Kidney (tissue), 14 donors: ENCODE results near the gene RFC3. TPM values are rescaled to one million over a fixed set of nuclear protein-coding genes. Genes with fewer than 3 reads are reported as not detected.
A peak's percentile ranks its signal among the peaks of the same experiment; 100 is the strongest.

Experiments used
- DNase-seq, 5 donors: peaks; one replicate each; pipeline ENCODE4 v3.0.0-alpha.2; 2013 to 2020
- FAIRE-seq: peaks from 2 replicates; lab custom pipeline; 2012; peaks lifted over from hg19 to GRCh38; lab: Jason Lieb, UNC
- H3K27ac ChIP-seq, 2 donors: one replicate each; pipeline ENCODE4 v1.7.0; 2013; ENCODE audit warnings: low read depth in 2 of 2, low read length in 2 of 2, inconsistent platforms in 1 of 2
- H3K27me3 ChIP-seq: one replicate; pipeline ENCODE4 v1.7.1; 2013; ENCODE audit warnings: low read length, inconsistent platforms; ENCODE audit not compliant: control insufficient read depth, insufficient read depth
- H3K36me3 ChIP-seq, 3 donors: one replicate each; pipeline versions ENCODE4 v1.7.0 to v1.7.1; 2013; ENCODE audit warnings: low read length in 3 of 3, control low read depth in 1 of 3, inconsistent platforms in 1 of 3; ENCODE audit not compliant: insufficient read depth in 3 of 3, control insufficient read depth in 2 of 3
- H3K4me1 ChIP-seq, 3 donors: one replicate each; pipeline versions ENCODE4 v1.7.0 to v1.7.1; 2013; ENCODE audit warnings: low read length in 3 of 3, inconsistent platforms in 1 of 3, low read depth in 1 of 3; ENCODE audit not compliant: control insufficient read depth in 2 of 3, insufficient read depth in 2 of 3
- H3K4me3 ChIP-seq, 3 donors: one replicate each; pipeline versions ENCODE4 v1.7.0 to v1.8.1; 2013; ENCODE audit warnings: low read length in 3 of 3, control low read depth in 1 of 3, inconsistent platforms in 1 of 3
- H3K9ac ChIP-seq, 3 donors: one replicate each; pipeline versions ENCODE4 v1.7.0 to v1.7.1; 2013; ENCODE audit warnings: low read length in 3 of 3, control low read depth in 1 of 3, inconsistent platforms in 1 of 3
- H3K9me3 ChIP-seq, 3 donors: one replicate each; pipeline versions ENCODE4 v1.7.0 to v1.7.1; 2013; ENCODE audit warnings: low read length in 3 of 3, control low read depth in 1 of 3, inconsistent platforms in 1 of 3; ENCODE audit not compliant: control insufficient read depth in 2 of 3, insufficient read depth in 1 of 3
- CTCF ChIP-seq: IDR thresholded peaks from 3 replicates; pipeline ENCODE4 v1.5.1; 2012; ENCODE audit warnings: mild to moderate bottlenecking, moderate library complexity, borderline replicate concordance; ENCODE audit not compliant: insufficient read depth; ENCODE audit errors: extremely low read depth
- intact Hi-C: fragments of 100-400 bp; cut with DNase I; formaldehyde crosslinking; loops from one replicate; pipeline ENCODE4 v1.11.1; 2022
- polyA plus RNA-seq: library from polyadenylated mRNA; stranded (reverse); fragments of 350-450 nt; fragmentation: Illumina TruSeq; extraction: RNeasy Lipid Tissue Mini Kit (QIAGEN cat#74804); gene quantifications from one replicate; pipeline ENCODE4 v1.2.3, GENCODE V29; 2014; ENCODE audit warnings: low read depth, low replicate concordance; ENCODE audit not compliant: insufficient read depth
- total RNA-seq: library from RNA; stranded (reverse); fragmentation: NEBNext Ultra II Directional; extraction: Animal tissue kit (Norgen Biotek cat#: 25700); gene quantifications from one replicate; pipeline ENCODE4 v1.2.1, GENCODE V29; 2021
- donor health status: control.
- donor health status: control.
- donor health status: control.
- donor health status: control.
- donor health status: control.
- donor health status: DM: yes; HTN: yes; CAD: no.
- donor health status: Normal renal cell carcinoma (clear cell type).

The RFC3 gene
- total and polyA plus RNA-seq, 2 donors from 2014 or later: 2.7 to 8.2 TPM

DNA sequence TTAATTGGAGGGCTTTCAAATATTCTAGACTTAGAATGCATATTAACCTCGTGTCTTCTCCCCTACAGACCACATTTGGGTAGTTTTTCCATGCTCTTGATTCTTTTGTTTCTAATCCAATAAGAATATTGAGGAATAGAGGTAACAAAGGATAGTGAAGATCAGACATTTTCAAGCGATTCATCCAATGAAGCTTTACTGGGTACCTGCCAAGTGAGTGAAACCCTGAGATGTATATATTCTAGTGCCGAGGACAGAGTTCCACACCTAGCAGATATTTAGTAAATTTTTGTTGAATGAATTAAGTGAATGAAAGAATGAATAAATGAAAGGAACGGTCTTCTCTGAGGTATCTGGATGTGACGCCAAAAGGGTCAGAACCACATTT is 442 bp upstream of the RFC3 start:
- H3K36me3 ChIP-seq: no peaks in the 10 kb centered on the region
- no peaks in the 10 kb centered on the region for H3K9me3 ChIP-seq
- H3K4me3 ChIP-seq: peak overlapping the region; percentile 76 to 95 (median 84)
- peaks cover 0 to 3% (median 0%) of the 10 kb centered on the region in 3 donors for H3K4me1 ChIP-seq
- DNase-seq (no peak), FAIRE-seq (no peak)
- no peaks in the 10 kb centered on the region for H3K27me3 ChIP-seq
- TF ChIP-seq CTCF: no peak
- peak overlapping the region in 2 of 3 donors; percentile 29 to 56 for H3K9ac ChIP-seq
- intact Hi-C loops: no loop called here
- H3K27ac ChIP-seq: peak overlapping the region in 1 of 2 donors; percentile 27

- no peak for DNase-seq
- intact Hi-C loops: no loop called here
- no peaks in the 10 kb centered on the region for H3K27me3 ChIP-seq
- H3K36me3 ChIP-seq: peaks cover 0 to 3% (median 0%) of the 10 kb centered on the region in 3 donors
- FAIRE-seq: no peak
- no peak overlapping the region for H3K4me3 ChIP-seq
- no peaks in the 10 kb centered on the region for H3K9me3 ChIP-seq
- no peak overlapping the region for H3K27ac ChIP-seq
- H3K4me1 ChIP-seq: no peaks in the 10 kb centered on the region
- TF ChIP-seq CTCF: no peak
- H3K9ac ChIP-seq: no peak overlapping the region
Observed at GRCh38 chr13:33825083-33825482, 7.1 kb downstream of the RFC3 start.

GRCh38 chr13:33827139-33827538 is 9.2 kb downstream of the RFC3 start:
- DNase-seq: no peak
- H3K4me3 ChIP-seq: no peak overlapping the region
- H3K27me3 ChIP-seq: no peaks in the 10 kb centered on the region
- H3K9ac ChIP-seq: no peak overlapping the region
- H3K27ac ChIP-seq: no peak overlapping the region
- no peak for TF ChIP-seq CTCF
- no peaks in the 10 kb centered on the region for H3K4me1 ChIP-seq
- peaks cover 0 to 4% (median 0%) of the 10 kb centered on the region in 3 donors for H3K36me3 ChIP-seq
- FAIRE-seq: no peak
- intact Hi-C loops: no loop called here
- no peaks in the 10 kb centered on the region for H3K9me3 ChIP-seq
